Measurements from ENCODE around the gene CDKN3. TPM values are rescaled to one million over a fixed set of nuclear protein-coding genes. Genes with fewer than 3 reads are reported as not detected.
"Not testable (repeated sequence)": the region's sequence is repeated elsewhere in the genome, so short reads cannot be mapped to it uniquely, and the experiment has no call there.

The CDKN3 gene
- total RNA-seq, 1 experiment from 2014 or later: 62.5 TPM

DNA sequence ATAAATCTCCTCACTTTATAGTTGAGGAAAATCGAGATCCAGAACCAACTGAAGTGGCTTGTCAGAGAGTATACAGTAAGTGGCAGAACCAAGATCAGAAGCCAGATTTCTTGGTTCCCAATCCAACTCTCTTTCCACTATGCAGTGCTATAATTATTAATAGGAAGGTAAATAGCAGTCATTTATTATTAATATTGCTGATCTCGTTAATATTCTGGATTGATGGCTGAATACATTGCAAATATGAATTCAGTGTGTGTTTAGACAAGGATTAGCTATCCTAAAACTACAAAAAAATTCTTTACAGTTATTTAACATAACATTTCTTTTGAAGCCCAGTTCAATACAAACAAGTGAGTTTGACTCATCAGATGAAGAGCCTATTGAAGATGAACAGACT lies 2.8 kb downstream of the CDKN3 start:
- H2AFZ ChIP-seq (ENCODE audit: low read depth, low read length, poor library complexity, severe bottlenecking): no peak overlapping the region
- ChIA-PET RAD21 (ENCODE audit: low non-redundant PET in 1 of 2, low total read pairs in 2 of 2, uncharacterized antibody in 2 of 2, unreplicated experiment in 2 of 2) (no interaction called here), POLR2A (no interaction called here), CTCF (no interaction called here)
- ATAC-seq (no peak), DNase-seq (ENCODE audit: low read depth, low spot score) (no peak)
- peaks cover 9 to 21% of the 10 kb centered on the region in 2 experiments for H3K4me1 ChIP-seq (ENCODE audit: control insufficient read depth in 1 of 2, insufficient read depth in 2 of 2, low read length in 2 of 2)
- intact Hi-C loops (cut with micrococcal nuclease): no loop called here
- no peak overlapping the region for H3K4me3 ChIP-seq (replicated peaks in 1 of 2; ENCODE audit: low read depth in 1 of 2, low read length in 2 of 2)
- peaks cover 34% of the 10 kb centered on the region for H3K79me2 ChIP-seq (ENCODE audit: insufficient read depth, low read length)
- no peaks in the 10 kb centered on the region; the same call in 1 of the 2 replicates for H3K9me2 ChIP-seq (ENCODE audit: insufficient read depth)
- H3K27ac ChIP-seq (ENCODE audit: low read depth, low read length): no peak overlapping the region
- H3K36me3 ChIP-seq (ENCODE audit: control insufficient read depth in 1 of 2, insufficient read depth in 2 of 2, low read length in 2 of 2): peaks cover 4 to 14% of the 10 kb centered on the region in 2 experiments; a peak in 2 of 4 replicates
- no peaks in the 10 kb centered on the region for H4K20me1 ChIP-seq (ENCODE audit: insufficient read depth)
- no peaks in the 10 kb centered on the region for H3K27me3 ChIP-seq (ENCODE audit: insufficient read depth, low read length)
- H3K4me2 ChIP-seq (ENCODE audit: low read length): no peak overlapping the region
- no TSS peak for BruUV-seq (replicated peaks)
- H3K9ac ChIP-seq (ENCODE audit: low read length): no peak overlapping the region
- TF ChIP-seq CBX3 (IDR thresholded peaks at IDR 0.05; ENCODE audit: low read depth): no peak
- TF ChIP-seq, protein P1, sequence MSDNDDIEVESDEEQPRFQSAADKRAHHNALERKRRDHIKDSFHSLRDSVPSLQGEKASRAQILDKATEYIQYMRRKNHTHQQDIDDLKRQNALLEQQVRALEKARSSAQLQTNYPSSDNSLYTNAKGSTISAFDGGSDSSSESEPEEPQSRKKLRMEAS (IDR thresholded peaks at IDR 0.05): no peak
- TF ChIP-seq, protein P2, sequence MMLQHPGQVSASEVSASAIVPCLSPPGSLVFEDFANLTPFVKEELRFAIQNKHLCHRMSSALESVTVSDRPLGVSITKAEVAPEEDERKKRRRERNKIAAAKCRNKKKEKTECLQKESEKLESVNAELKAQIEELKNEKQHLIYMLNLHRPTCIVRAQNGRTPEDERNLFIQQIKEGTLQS (IDR thresholded peaks at IDR 0.05): no peak
- no peak for TF ChIP-seq JUND (IDR thresholded peaks at IDR 0.05)
- TF ChIP-seq POLR2A (IDR thresholded peaks at IDR 0.05; ENCODE audit: borderline replicate concordance, extremely low read depth, insufficient read depth, insufficient read length): no peak
- TF ChIP-seq ZNF274 (IDR thresholded peaks at IDR 0.05; ENCODE audit: low read depth, low read length): no peak
- no peak for TF ChIP-seq CEBPB (IDR thresholded peaks at IDR 0.05; ENCODE audit: low read depth)
- no peak for TF ChIP-seq SRF (IDR thresholded peaks at IDR 0.05; ENCODE audit: low read depth)
- TF ChIP-seq TCF7L2 (IDR thresholded peaks at IDR 0.05; ENCODE audit: borderline replicate concordance, extremely low read depth, insufficient read depth, insufficient read length): no peak
- TF ChIP-seq SP1 (IDR thresholded peaks at IDR 0.05; ENCODE audit: low read depth): no peak
- no peaks in the 10 kb centered on the region for H3K9me3 ChIP-seq (ENCODE audit: control insufficient read depth in 1 of 2, insufficient read depth in 1 of 2, low read depth in 1 of 2, low read length in 2 of 2)

DNA sequence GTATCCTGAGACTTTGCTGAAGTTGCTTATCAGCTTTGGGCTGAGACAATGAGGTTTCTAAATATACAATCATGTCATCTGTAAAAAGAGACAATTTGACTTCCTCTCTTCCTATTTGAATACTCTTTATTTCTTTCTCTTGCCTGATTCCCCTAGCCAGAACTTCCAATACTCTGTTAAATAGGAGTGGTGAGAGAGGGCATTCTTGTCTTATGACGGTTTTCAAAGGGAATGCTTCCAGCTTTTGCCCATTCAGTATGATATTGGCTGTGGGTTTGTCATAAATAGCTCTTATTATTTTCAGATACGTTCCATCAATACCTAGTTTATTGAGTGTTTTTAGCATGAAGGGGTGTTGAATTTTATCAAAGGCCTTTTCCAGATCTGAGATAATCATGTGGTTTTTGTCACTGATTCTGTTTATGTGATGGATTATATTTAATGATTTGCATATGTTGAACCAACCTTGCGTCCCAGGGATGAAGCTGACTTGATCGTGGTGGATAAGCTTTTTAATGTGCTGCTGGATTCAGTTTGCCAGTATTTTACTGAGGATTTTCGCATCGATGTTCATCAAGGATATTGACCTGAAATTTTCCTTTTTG lies 6.7 kb downstream of the CDKN3 start:
- H3K4me1 ChIP-seq (ENCODE audit: control insufficient read depth in 1 of 2, insufficient read depth in 2 of 2, low read length in 2 of 2); H3K9me3 ChIP-seq (ENCODE audit: control insufficient read depth in 1 of 2, insufficient read depth in 1 of 2, low read depth in 1 of 2, low read length in 2 of 2); ATAC-seq; H4K20me1 ChIP-seq (ENCODE audit: insufficient read depth); H3K27ac ChIP-seq (ENCODE audit: low read depth, low read length); H3K4me3 ChIP-seq (replicated peaks in 1 of 2; ENCODE audit: low read depth in 1 of 2, low read length in 2 of 2); RAD21 ChIA-PET (ENCODE audit: low non-redundant PET in 1 of 2, low total read pairs in 2 of 2, uncharacterized antibody in 2 of 2, unreplicated experiment in 2 of 2); H2AFZ ChIP-seq (ENCODE audit: low read depth, low read length, poor library complexity, severe bottlenecking); POLR2A ChIA-PET; H3K9ac ChIP-seq (ENCODE audit: low read length); H3K27me3 ChIP-seq (ENCODE audit: insufficient read depth, low read length); BruUV-seq (replicated peaks); intact Hi-C loops (cut with micrococcal nuclease); H3K9me2 ChIP-seq (ENCODE audit: insufficient read depth); H3K4me2 ChIP-seq (ENCODE audit: low read length); DNase-seq (ENCODE audit: low read depth, low spot score): not testable (repeated sequence)
- Histone ChIP-seq H3K36me3 (ENCODE audit: control insufficient read depth in 1 of 2, insufficient read depth in 2 of 2, low read length in 2 of 2) (peaks cover 9 to 21% of the 10 kb centered on the region in 2 experiments; a peak in 3 of 4 replicates), H3K79me2 (ENCODE audit: insufficient read depth, low read length) (peaks cover 21% of the 10 kb centered on the region)
- CTCF ChIA-PET: interaction anchor here (0.9 kb wide), 1 partner anchor 17 kb away, joined by 3 read pairs; no protein-coding TSS in a partner anchor
